Activated CD4-positive, alpha-beta memory T cell treated with anti-CD3 and anti-CD28 coated beads, Interleukin-2, amount 10 ng/mL, durations not matched to agents 7 days and 5 days (primary cell): ENCODE data around the gene PDGFD. TPM values are rescaled to one million over a fixed set of nuclear protein-coding genes. Genes with fewer than 3 reads are reported as not detected.

Source experiments
- CTCF ChIA-PET: fragments of 350-600 bp; sonication (Branson Sonifier 250); formaldehyde crosslinking; loops from one replicate; lab custom pipeline; 2021; ENCODE audit warnings: antibody characterized with exemption, inconsistent platforms; lab: Charles Lee
- POLR2A ChIA-PET: fragments of 350-600 bp; sonication (Branson Sonifier 250); formaldehyde crosslinking; loops from one replicate; lab custom pipeline; 2021; ENCODE audit warnings: antibody characterized with exemption; lab: Charles Lee
- DNase-seq: peaks from one replicate; pipeline ENCODE4 v3.0.0-alpha.2; 2020
- H3K27ac Mint-ChIP-seq: one replicate; pipeline ENCODE4 v1.8.0; 2021; ENCODE audit warnings: mild to moderate bottlenecking, mixed read lengths
- H3K27me3 Mint-ChIP-seq: one replicate; pipeline ENCODE4 v1.8.0; 2021; ENCODE audit warnings: mixed read lengths
- H3K36me3 Mint-ChIP-seq: one replicate; pipeline ENCODE4 v1.8.0; 2021; ENCODE audit warnings: low read depth, mixed read lengths
- H3K4me1 Mint-ChIP-seq: one replicate; pipeline ENCODE4 v1.8.0; 2021; ENCODE audit warnings: mixed read lengths
- H3K4me3 Mint-ChIP-seq: one replicate; pipeline ENCODE4 v1.8.0; 2021; ENCODE audit warnings: mild to moderate bottlenecking, mixed read lengths
- H3K9me3 Mint-ChIP-seq: one replicate; pipeline ENCODE4 v1.8.0; 2021; ENCODE audit warnings: mixed read lengths
- total RNA-seq, 2 experiments: library from RNA; stranded (reverse); gene quantifications; one replicate each; pipeline ENCODE4 v1.2.3, GENCODE V29; 2021

The PDGFD gene
- total RNA-seq, 2 experiments from 2014 or later, result not detected

DNA sequence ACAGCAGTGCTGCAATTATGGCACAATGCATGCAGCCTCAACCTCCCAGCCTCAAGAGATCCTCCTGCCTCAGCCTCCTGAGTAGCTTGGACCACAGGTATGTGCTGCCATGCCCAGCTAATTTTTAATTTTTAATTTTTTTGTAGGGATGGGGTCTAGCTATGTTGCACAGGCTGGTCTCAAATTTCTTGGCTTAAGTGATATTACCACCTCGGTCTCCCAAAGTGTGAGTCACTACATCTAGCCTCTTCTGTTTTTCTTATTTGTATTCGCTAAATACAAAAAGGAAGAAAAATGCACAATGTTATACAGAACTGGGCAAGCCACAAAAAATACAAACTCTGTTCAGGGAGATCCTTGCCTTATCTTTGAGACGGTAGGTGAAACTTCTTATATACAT is 65.4 kb downstream of the PDGFD start:
- Mint-ChIP-seq H3K4me3 (no peak overlapping the region), H3K36me3 (no peaks in the 10 kb centered on the region), H3K4me1 (no peaks in the 10 kb centered on the region), H3K27ac (no peak overlapping the region), H3K9me3 (no peaks in the 10 kb centered on the region), H3K27me3 (no peaks in the 10 kb centered on the region)
- DNase-seq, result no peak
- CTCF ChIA-PET, result no interaction called here
- POLR2A ChIA-PET, result no interaction called here

DNA sequence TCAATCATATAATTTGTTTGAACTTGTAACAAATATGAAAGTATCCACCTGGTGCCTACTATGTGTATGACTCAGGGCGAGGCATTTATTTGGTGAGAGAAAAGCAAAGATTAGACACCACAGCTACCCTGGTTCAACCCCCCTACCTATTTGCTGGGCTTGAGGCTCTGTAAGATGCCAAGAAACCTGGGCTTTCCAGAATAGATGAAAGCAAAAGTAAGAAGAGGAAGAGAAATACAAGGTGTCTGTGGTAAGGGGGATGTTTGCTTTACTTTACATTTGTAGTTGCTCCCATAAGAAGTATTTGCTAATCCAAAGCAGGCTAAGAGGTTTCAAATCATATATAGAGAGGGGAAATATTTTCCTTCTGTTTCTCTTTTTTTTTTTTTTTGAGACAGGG is 65.8 kb downstream of the PDGFD start:
- no peak overlapping the region for H3K4me3 Mint-ChIP-seq
- no peak for DNase-seq
- no peaks in the 10 kb centered on the region for H3K36me3 Mint-ChIP-seq
- H3K27ac Mint-ChIP-seq, result no peak overlapping the region
- no peaks in the 10 kb centered on the region for H3K27me3 Mint-ChIP-seq
- no peaks in the 10 kb centered on the region for H3K9me3 Mint-ChIP-seq
- no peaks in the 10 kb centered on the region for H3K4me1 Mint-ChIP-seq
- CTCF ChIA-PET, result no interaction called here
- POLR2A ChIA-PET, result no interaction called here

DNA sequence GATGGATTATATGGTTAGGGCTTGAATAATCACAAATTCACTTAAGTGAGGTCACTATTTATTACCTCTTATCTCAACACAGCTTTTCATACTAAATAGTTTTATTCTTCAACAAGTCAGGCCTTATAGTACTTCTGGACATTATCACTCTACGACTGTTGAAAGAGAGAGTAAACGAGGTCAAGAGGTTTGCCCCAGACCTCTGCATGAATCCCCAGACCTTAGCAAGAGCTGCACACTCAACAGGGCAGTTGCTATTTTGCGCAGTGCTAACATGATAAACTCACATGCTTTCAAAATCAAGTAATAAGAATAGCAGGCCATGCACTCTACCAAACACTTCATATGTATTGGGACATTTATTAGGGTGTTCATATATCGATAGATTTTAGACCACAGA is 67.0 kb downstream of the PDGFD start:
- POLR2A ChIA-PET, result no interaction called here

DNA sequence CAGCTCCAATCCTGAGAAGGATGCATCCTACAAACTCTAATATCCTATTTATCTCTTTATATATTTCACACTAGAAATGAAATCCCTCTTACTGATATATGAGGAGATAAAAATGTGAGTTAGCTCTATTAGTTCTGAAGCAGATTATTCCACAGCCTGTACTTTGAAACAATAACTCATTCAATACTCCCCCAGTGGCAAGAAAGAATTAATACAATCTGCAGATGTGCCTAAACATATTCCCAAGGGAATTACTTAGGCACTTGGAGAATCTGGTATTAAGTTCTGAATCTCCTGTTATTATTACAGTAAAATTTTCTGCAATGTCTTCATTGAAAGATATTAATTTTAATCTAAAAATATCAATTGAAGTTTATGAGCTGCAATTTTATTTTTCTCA is 68.2 kb downstream of the PDGFD start:
- POLR2A ChIA-PET, result no interaction called here

More for the DNA sequence above, 67.0 kb downstream of the PDGFD start:
- no peak overlapping the region for H3K4me3 Mint-ChIP-seq
- H3K4me1 Mint-ChIP-seq, result no peaks in the 10 kb centered on the region
- CTCF ChIA-PET, result no interaction called here
- DNase-seq, result no peak
- H3K27ac Mint-ChIP-seq, result no peak overlapping the region
- H3K27me3 Mint-ChIP-seq, result no peaks in the 10 kb centered on the region
- no peaks in the 10 kb centered on the region for H3K9me3 Mint-ChIP-seq
- H3K36me3 Mint-ChIP-seq, result no peaks in the 10 kb centered on the region

DNA sequence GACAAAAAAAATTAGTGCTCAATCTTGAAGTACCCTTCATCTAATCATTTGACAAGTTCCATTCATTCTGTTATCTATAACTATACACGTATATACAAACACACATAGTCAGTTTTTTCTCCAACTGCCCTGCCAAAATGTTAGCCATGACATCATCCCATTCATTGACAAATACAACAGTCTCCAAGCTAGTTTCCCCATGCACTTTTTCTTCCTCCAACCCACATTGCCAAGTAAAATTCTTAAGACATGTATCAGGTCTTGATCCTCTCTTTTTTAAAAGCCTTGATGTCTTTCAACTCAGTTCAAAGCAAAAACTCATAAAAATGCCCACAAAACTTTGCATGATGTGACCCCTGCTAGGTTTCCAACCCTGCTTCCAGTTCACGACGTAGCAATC is 69.4 kb downstream of the PDGFD start:
- no peak overlapping the region for H3K4me3 Mint-ChIP-seq
- no peak for DNase-seq
- no peaks in the 10 kb centered on the region for H3K4me1 Mint-ChIP-seq
- POLR2A ChIA-PET, result no interaction called here
- H3K27me3 Mint-ChIP-seq, result no peaks in the 10 kb centered on the region
- no peak overlapping the region for H3K27ac Mint-ChIP-seq
- H3K36me3 Mint-ChIP-seq, result no peaks in the 10 kb centered on the region
- CTCF ChIA-PET, result no interaction called here
- no peaks in the 10 kb centered on the region for H3K9me3 Mint-ChIP-seq

More for the DNA sequence above, 68.2 kb downstream of the PDGFD start:
- no peak for DNase-seq
- Mint-ChIP-seq H3K4me1 (no peaks in the 10 kb centered on the region), H3K27me3 (no peaks in the 10 kb centered on the region), H3K36me3 (no peaks in the 10 kb centered on the region), H3K27ac (no peak overlapping the region), H3K4me3 (no peak overlapping the region), H3K9me3 (no peaks in the 10 kb centered on the region)
- CTCF ChIA-PET, result no interaction called here

DNA sequence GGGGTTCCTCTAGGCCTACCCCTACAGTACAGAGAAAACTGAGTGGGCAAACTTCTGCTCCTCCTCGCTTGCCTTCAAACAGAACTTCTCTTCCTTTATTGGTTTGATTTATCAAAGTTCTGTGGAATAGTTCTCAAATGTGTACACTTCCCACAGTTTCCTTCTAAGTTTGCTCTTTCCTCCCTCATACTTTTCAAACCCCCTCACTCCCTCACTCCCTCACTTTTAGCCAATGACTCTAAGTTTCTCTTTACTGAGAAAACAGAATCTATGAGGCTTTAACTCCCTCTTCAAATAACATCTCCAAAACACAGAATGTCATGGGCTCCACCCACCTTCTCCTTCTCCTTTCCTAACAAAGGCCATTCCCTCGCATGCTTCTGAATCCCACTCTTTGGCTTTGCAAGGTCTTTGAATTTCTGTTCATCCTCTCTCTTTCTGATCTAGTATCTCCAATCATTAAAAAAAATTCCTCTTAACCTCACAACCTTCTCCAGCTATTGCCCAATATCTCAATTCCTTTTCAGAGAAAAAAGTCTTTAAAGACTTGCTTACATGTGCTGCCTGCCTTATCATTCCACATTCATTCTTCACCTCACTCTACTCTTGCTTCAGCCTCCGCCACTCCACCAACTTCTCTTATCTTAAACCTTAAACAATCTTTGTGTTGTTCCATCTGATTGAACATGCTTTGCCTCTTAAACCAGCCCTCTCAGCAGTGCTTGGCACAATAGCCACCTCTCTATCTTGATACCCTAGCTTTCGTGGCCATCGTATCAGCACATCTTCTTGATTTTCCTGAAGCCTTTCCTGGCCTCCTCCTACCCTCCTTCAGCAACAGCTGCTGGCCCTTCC is 70.3 kb downstream of the PDGFD start:
- Mint-ChIP-seq H3K27me3 (no peaks in the 10 kb centered on the region), H3K36me3 (no peaks in the 10 kb centered on the region), H3K4me3 (no peak overlapping the region), H3K27ac (no peak overlapping the region), H3K9me3 (no peaks in the 10 kb centered on the region), H3K4me1 (no peaks in the 10 kb centered on the region)
- ChIA-PET POLR2A (no interaction called here), CTCF (no interaction called here)
- no peak for DNase-seq

DNA sequence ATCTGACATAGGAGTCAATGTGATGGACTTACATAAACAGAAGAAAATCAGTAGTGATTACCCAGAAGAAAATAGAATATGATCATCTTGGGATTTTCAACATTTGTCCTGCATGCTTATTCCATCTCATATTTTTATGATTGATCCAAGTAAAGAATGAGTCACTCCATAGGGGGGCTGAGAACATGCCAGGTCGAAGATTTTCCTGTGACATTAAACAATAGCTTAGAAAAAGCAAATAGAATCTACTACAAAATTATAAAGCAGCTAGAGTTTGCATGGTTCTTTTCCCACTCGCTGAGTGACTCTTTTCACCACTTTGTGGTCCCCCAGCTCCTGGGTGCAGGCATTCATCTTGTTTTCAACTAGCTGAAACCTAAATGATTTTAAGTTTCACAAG is 71.2 kb downstream of the PDGFD start:
- H3K9me3 Mint-ChIP-seq, result no peaks in the 10 kb centered on the region
- no peak overlapping the region for H3K27ac Mint-ChIP-seq
- H3K4me1 Mint-ChIP-seq, result no peaks in the 10 kb centered on the region
- ChIA-PET CTCF (no interaction called here), POLR2A (no interaction called here)
- no peak for DNase-seq
- no peak overlapping the region for H3K4me3 Mint-ChIP-seq
- no peaks in the 10 kb centered on the region for H3K36me3 Mint-ChIP-seq
- H3K27me3 Mint-ChIP-seq, result no peaks in the 10 kb centered on the region

DNA sequence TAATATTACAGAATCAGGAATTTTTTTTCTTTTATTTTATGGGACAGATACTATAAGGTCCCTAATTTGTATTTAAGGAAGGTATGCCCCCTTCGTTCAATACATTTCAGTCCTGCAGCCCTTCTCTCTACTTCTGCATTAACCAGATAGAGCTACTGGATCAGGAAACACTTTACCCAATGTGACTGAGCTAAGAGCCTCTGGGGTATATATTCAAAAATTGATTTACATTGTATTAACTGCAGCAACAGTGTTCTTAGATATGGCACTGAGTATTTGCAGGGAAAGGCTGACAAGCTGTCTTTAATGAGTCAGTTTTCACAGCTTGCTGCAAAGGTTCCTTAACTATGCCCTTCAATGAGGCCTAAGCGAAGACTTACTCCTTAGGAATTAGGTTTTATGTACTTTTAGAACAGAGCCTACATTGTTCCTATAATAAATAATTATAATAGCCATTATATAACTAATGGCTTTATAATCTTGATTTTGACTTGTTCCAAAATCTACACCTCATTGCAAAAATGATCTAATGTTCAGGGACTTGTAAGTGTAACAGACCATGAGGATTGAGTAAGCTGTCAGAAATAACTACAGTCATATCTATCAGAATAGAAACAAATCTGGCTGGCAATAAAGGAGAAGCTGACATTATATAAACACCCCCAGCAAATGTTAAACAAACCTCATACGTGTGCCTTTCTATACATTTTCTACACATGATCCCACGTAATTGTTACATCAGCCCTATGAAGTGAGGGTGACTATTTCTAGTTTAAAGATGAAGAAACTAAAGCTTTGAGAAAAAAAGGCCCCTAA is 72.5 kb downstream of the PDGFD start:
- ChIA-PET CTCF (no interaction called here), POLR2A (no interaction called here)
- Mint-ChIP-seq H3K27ac (no peak overlapping the region), H3K27me3 (no peaks in the 10 kb centered on the region), H3K9me3 (no peaks in the 10 kb centered on the region), H3K36me3 (no peaks in the 10 kb centered on the region), H3K4me3 (no peak overlapping the region), H3K4me1 (no peaks in the 10 kb centered on the region)
- no peak for DNase-seq

DNA sequence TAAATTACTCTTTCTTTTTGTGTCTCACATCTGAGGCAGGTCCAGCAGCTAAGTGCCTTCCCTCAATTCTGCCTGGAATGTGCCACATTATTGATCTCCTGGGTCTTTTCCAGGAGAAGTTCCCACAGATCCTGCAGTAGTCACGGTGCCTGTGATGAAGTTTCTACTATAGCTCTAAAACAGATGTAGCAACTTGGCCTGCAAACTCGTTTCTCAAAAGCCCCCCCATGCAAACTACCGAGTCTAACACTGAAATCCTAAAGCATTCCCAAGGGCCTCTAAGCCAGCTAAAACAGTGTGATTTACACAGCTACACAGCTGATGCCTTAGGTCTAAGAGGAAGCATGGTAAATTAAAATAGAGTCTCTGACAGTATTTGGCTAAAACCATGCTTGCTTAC is 73.2 kb downstream of the PDGFD start:
- ChIA-PET CTCF (no interaction called here), POLR2A (no interaction called here)
- Mint-ChIP-seq H3K27me3 (no peaks in the 10 kb centered on the region), H3K36me3 (no peaks in the 10 kb centered on the region), H3K9me3 (no peaks in the 10 kb centered on the region), H3K4me3 (no peak overlapping the region), H3K4me1 (no peaks in the 10 kb centered on the region), H3K27ac (no peak overlapping the region)
- no peak for DNase-seq

DNA sequence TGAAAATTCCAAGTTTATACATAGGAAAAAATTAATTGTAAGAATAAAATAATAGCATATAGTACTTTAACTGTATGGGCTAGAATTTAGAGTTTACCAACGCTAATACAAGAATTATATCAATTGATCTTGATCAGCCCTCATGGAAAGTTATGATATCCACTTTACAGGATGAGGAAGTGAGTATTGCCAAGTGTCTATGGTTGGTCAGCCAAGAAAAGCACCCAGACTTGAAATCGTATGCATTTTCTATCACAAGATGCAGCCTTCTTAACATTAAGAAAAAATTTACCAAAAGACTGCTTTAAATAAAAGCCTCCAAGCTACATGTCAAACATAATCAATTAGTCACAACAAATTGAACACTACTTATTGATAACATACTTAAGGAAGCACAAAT is 74.5 kb downstream of the PDGFD start:
- no peaks in the 10 kb centered on the region for H3K36me3 Mint-ChIP-seq
- no peaks in the 10 kb centered on the region for H3K9me3 Mint-ChIP-seq
- DNase-seq, result no peak
- no peaks in the 10 kb centered on the region for H3K27me3 Mint-ChIP-seq
- ChIA-PET POLR2A (no interaction called here), CTCF (no interaction called here)
- H3K27ac Mint-ChIP-seq, result no peak overlapping the region
- no peak overlapping the region for H3K4me3 Mint-ChIP-seq
- H3K4me1 Mint-ChIP-seq, result no peaks in the 10 kb centered on the region

DNA sequence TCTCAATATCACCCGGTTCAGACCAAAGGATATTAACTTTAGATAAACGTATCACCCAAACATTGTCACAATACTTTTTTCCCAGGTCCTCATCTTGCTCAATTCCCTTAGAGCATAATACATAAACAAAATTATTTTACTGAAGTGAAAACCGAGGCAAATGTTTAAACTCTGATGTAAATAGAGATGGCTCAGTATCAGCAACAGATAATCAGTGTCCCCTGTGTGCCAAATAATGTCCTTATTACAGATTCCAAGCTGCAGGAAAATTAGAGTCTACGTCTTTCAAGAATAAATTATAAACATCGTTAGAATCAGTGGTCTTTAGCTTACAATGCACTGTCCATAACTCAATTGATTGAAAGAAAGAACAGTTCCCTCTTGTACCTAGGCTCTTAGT is 77.3 kb downstream of the PDGFD start:
- H3K9me3 Mint-ChIP-seq, result no peaks in the 10 kb centered on the region
- ChIA-PET CTCF (no interaction called here), POLR2A (no interaction called here)
- no peak overlapping the region for H3K4me3 Mint-ChIP-seq
- H3K27ac Mint-ChIP-seq, result no peak overlapping the region
- H3K27me3 Mint-ChIP-seq, result no peaks in the 10 kb centered on the region
- H3K4me1 Mint-ChIP-seq, result no peaks in the 10 kb centered on the region
- no peaks in the 10 kb centered on the region for H3K36me3 Mint-ChIP-seq
- DNase-seq, result no peak

DNA sequence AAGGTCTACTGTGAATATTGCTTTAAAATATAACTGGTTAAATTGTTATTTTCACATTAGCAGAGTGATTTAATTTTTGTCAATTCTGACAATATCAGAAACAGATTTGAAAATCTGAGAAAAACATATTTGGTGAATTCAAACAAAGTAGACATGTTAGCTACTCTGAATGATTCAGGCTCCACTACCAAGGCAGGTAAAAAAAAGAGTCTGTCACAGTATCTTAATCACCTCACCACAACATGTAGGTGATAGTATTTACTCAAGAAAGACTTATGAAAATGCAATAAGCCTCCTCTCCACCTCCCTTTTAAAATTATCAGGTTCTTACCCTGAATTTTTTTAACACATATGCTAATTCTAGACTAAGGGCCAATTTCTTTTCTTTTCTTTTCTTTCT is 85.0 kb downstream of the PDGFD start:
- ChIA-PET CTCF (no interaction called here), POLR2A (no interaction called here)
- DNase-seq, result no peak
- H3K27me3 Mint-ChIP-seq, result no peaks in the 10 kb centered on the region
- no peaks in the 10 kb centered on the region for H3K9me3 Mint-ChIP-seq
- H3K27ac Mint-ChIP-seq, result no peak overlapping the region
- no peak overlapping the region for H3K4me3 Mint-ChIP-seq
- H3K36me3 Mint-ChIP-seq, result no peaks in the 10 kb centered on the region
- no peaks in the 10 kb centered on the region for H3K4me1 Mint-ChIP-seq

DNA sequence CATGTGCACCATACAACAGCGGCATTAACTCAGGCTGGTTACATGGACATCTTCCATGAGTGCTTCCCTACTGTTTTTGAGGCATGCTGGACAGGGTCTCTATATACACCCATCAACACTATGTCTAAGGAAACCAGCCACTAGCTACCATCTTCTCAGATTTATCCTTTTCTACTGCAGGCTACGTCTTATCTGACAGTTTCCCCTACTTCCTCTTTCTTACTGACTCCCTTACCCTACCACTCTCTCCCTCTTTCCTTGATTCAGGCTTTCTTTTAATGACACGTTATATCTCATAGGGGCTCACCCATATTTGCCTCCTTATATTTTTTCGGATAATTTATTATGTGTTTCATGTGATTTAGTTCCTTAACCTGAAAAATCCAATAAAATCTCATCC is 85.7 kb downstream of the PDGFD start:
- CTCF ChIA-PET, result no interaction called here
- POLR2A ChIA-PET, result no interaction called here
- no peaks in the 10 kb centered on the region for H3K27me3 Mint-ChIP-seq
- no peak overlapping the region for H3K4me3 Mint-ChIP-seq
- H3K9me3 Mint-ChIP-seq, result no peaks in the 10 kb centered on the region
- no peaks in the 10 kb centered on the region for H3K4me1 Mint-ChIP-seq
- H3K27ac Mint-ChIP-seq, result no peak overlapping the region
- DNase-seq, result no peak
- H3K36me3 Mint-ChIP-seq, result no peaks in the 10 kb centered on the region

DNA sequence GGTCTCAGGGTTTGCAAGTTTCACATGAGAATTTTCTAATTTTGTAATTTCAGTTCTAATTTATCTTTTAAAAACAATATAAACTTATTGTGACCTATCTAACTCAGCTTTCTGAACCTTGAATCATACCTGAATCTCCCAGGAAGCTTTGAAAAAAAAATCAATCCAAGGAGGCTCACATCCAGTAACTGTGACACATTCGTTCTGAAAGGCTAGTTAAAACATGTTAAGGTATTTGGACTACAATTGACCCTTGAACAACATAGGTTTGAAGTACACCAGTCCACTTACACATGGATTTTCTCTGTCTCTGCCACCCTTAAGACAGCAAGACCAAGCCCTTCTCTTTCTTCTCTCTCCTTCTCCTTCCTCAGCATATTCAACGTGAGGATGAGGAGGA is 87.5 kb downstream of the PDGFD start:
- Mint-ChIP-seq H3K36me3 (no peaks in the 10 kb centered on the region), H3K27me3 (no peaks in the 10 kb centered on the region), H3K4me1 (no peaks in the 10 kb centered on the region), H3K27ac (no peak overlapping the region), H3K9me3 (no peaks in the 10 kb centered on the region), H3K4me3 (no peak overlapping the region)
- CTCF ChIA-PET, result no interaction called here
- POLR2A ChIA-PET, result no interaction called here
- no peak for DNase-seq
